GM21619 (cell line): ENCODE data around the gene HOXC9.

Experiments used
- ATAC-seq: cut with Tn5 transposase; IDR thresholded peaks from one replicate; pipeline ENCODE4 v1.9.1; 2021; ENCODE audit not compliant: unreplicated experiment

HOXC9 gene

GRCh38 chr12:53998900-53999236 is 1.1 kb upstream of the HOXC9 start:
- ATAC-seq = no peak

- ATAC-seq = no peak
Observed at GRCh38 chr12:53999559-54000115, 324 bp upstream of the HOXC9 start.

GRCh38 chr12:54001283-54002187 is 1.6 kb downstream of the HOXC9 start:
- ATAC-seq = no peak

GRCh38 chr12:54002278-54002914 is 2.4 kb downstream of the HOXC9 start:
- no peak for ATAC-seq

GRCh38 chr12:54002915-54003389 is 3.0 kb downstream of the HOXC9 start:
- ATAC-seq = no peak

- no peak for ATAC-seq
Observed at GRCh38 chr12:54003625-54004024, 3.7 kb downstream of the HOXC9 start.

- no peak for ATAC-seq
Observed at GRCh38 chr12:54004063-54004840, 4.3 kb downstream of the HOXC9 start.

- no peak for ATAC-seq
Observed at GRCh38 chr12:54004841-54005530, 5.0 kb downstream of the HOXC9 start.

- no peak for ATAC-seq
Observed at GRCh38 chr12:54005531-54005852, 5.5 kb downstream of the HOXC9 start.

- ATAC-seq = no peak
Observed at GRCh38 chr12:54005853-54006558, 6.0 kb downstream of the HOXC9 start.

- no peak for ATAC-seq
Observed at GRCh38 chr12:54006559-54007220, 6.7 kb downstream of the HOXC9 start.

- no peak for ATAC-seq
Observed at GRCh38 chr12:54007538-54008259, 7.7 kb downstream of the HOXC9 start.

- no peak for ATAC-seq
Observed at GRCh38 chr12:54008260-54008552, 8.2 kb downstream of the HOXC9 start.

GRCh38 chr12:54009171-54010052 is 9.5 kb downstream of the HOXC9 start:
- ATAC-seq = no peak

- ATAC-seq = no peak
Observed at GRCh38 chr12:54010053-54010971, 10.4 kb downstream of the HOXC9 start.

- ATAC-seq = no peak
Observed at GRCh38 chr12:54010972-54011664, 11.2 kb downstream of the HOXC9 start.
